Measurements from ENCODE around the gene BTBD6.

The BTBD6 gene

GRCh38 chr14:105279642-105280361 is 31.5 kb downstream of the BTBD6 start:
- H3K4me1 ChIP-seq (ENCODE audit: control insufficient read depth in 2 of 2, insufficient read depth in 2 of 2, low read length in 2 of 2), result peaks cover 0 to 3% of the 10 kb centered on the region in 2 donors
- no peak overlapping the region for H3K4me3 ChIP-seq (ENCODE audit: low read length in 2 of 2)
- no peaks in the 10 kb centered on the region for H3K9me3 ChIP-seq (ENCODE audit: control insufficient read depth in 2 of 2, low read length in 2 of 2)
- H3K27ac ChIP-seq (ENCODE audit: low read depth in 2 of 2, low read length in 2 of 2), result no peak overlapping the region
- H3K36me3 ChIP-seq (ENCODE audit: control insufficient read depth in 2 of 2, insufficient read depth in 2 of 2, low read length in 2 of 2), result no peaks in the 10 kb centered on the region
- no peak overlapping the region for H3K9ac ChIP-seq (ENCODE audit: low read depth in 1 of 2, low read length in 2 of 2)
- no peaks in the 10 kb centered on the region for H3K27me3 ChIP-seq (ENCODE audit: control insufficient read depth in 2 of 2, insufficient read depth in 2 of 2, low read length in 2 of 2)

GRCh38 chr14:105280525-105280924 is 32.2 kb downstream of the BTBD6 start:
- H3K27ac ChIP-seq (ENCODE audit: low read depth in 2 of 2, low read length in 2 of 2), result no peak overlapping the region
- H3K4me3 ChIP-seq (ENCODE audit: low read length in 2 of 2), result no peak overlapping the region
- no peaks in the 10 kb centered on the region for H3K27me3 ChIP-seq (ENCODE audit: control insufficient read depth in 2 of 2, insufficient read depth in 2 of 2, low read length in 2 of 2)
- H3K4me1 ChIP-seq (ENCODE audit: control insufficient read depth in 2 of 2, insufficient read depth in 2 of 2, low read length in 2 of 2), result peaks cover 0 to 3% of the 10 kb centered on the region in 2 donors
- no peak overlapping the region for H3K9ac ChIP-seq (ENCODE audit: low read depth in 1 of 2, low read length in 2 of 2)
- H3K9me3 ChIP-seq (ENCODE audit: control insufficient read depth in 2 of 2, low read length in 2 of 2), result no peaks in the 10 kb centered on the region
- H3K36me3 ChIP-seq (ENCODE audit: control insufficient read depth in 2 of 2, insufficient read depth in 2 of 2, low read length in 2 of 2), result peaks cover 0 to 5% of the 10 kb centered on the region in 2 donors

GRCh38 chr14:105281371-105282097 is 33.2 kb downstream of the BTBD6 start:
- H3K9me3 ChIP-seq (ENCODE audit: control insufficient read depth in 2 of 2, low read length in 2 of 2), result no peaks in the 10 kb centered on the region
- no peaks in the 10 kb centered on the region for H3K27me3 ChIP-seq (ENCODE audit: control insufficient read depth in 2 of 2, insufficient read depth in 2 of 2, low read length in 2 of 2)
- no peak overlapping the region for H3K27ac ChIP-seq (ENCODE audit: low read depth in 2 of 2, low read length in 2 of 2)
- H3K4me3 ChIP-seq (ENCODE audit: low read length in 2 of 2), result no peak overlapping the region
- peaks cover 0 to 5% of the 10 kb centered on the region in 2 donors for H3K36me3 ChIP-seq (ENCODE audit: control insufficient read depth in 2 of 2, insufficient read depth in 2 of 2, low read length in 2 of 2)
- H3K4me1 ChIP-seq (ENCODE audit: control insufficient read depth in 2 of 2, insufficient read depth in 2 of 2, low read length in 2 of 2), result peaks cover 0 to 3% of the 10 kb centered on the region in 2 donors
- H3K9ac ChIP-seq (ENCODE audit: low read depth in 1 of 2, low read length in 2 of 2), result no peak overlapping the region

GRCh38 chr14:105282098-105282725 is 33.9 kb downstream of the BTBD6 start:
- no peaks in the 10 kb centered on the region for H3K9me3 ChIP-seq (ENCODE audit: control insufficient read depth in 2 of 2, low read length in 2 of 2)
- no peak overlapping the region for H3K4me3 ChIP-seq (ENCODE audit: low read length in 2 of 2)
- peaks cover 0 to 5% of the 10 kb centered on the region in 2 donors for H3K36me3 ChIP-seq (ENCODE audit: control insufficient read depth in 2 of 2, insufficient read depth in 2 of 2, low read length in 2 of 2)
- peaks cover 0 to 3% of the 10 kb centered on the region in 2 donors for H3K4me1 ChIP-seq (ENCODE audit: control insufficient read depth in 2 of 2, insufficient read depth in 2 of 2, low read length in 2 of 2)
- H3K27ac ChIP-seq (ENCODE audit: low read depth in 2 of 2, low read length in 2 of 2), result no peak overlapping the region
- H3K9ac ChIP-seq (ENCODE audit: low read depth in 1 of 2, low read length in 2 of 2), result no peak overlapping the region
- no peaks in the 10 kb centered on the region for H3K27me3 ChIP-seq (ENCODE audit: control insufficient read depth in 2 of 2, insufficient read depth in 2 of 2, low read length in 2 of 2)

GRCh38 chr14:105283028-105283427 is 34.7 kb downstream of the BTBD6 start:
- Histone ChIP-seq H3K27ac (ENCODE audit: low read depth in 2 of 2, low read length in 2 of 2) (no peak overlapping the region), H3K27me3 (ENCODE audit: control insufficient read depth in 2 of 2, insufficient read depth in 2 of 2, low read length in 2 of 2) (no peaks in the 10 kb centered on the region), H3K4me3 (ENCODE audit: low read length in 2 of 2) (no peak overlapping the region), H3K9me3 (ENCODE audit: control insufficient read depth in 2 of 2, low read length in 2 of 2) (no peaks in the 10 kb centered on the region), H3K36me3 (ENCODE audit: control insufficient read depth in 2 of 2, insufficient read depth in 2 of 2, low read length in 2 of 2) (peaks cover 0 to 5% of the 10 kb centered on the region in 2 donors), H3K9ac (ENCODE audit: low read depth in 1 of 2, low read length in 2 of 2) (no peak overlapping the region), H3K4me1 (ENCODE audit: control insufficient read depth in 2 of 2, insufficient read depth in 2 of 2, low read length in 2 of 2) (peaks cover 0 to 3% of the 10 kb centered on the region in 2 donors)

GRCh38 chr14:105283899-105284298 is 35.6 kb downstream of the BTBD6 start:
- H3K27ac ChIP-seq (ENCODE audit: low read depth in 2 of 2, low read length in 2 of 2), result no peak overlapping the region
- H3K4me3 ChIP-seq (ENCODE audit: low read length in 2 of 2), result no peak overlapping the region
- no peaks in the 10 kb centered on the region for H3K27me3 ChIP-seq (ENCODE audit: control insufficient read depth in 2 of 2, insufficient read depth in 2 of 2, low read length in 2 of 2)
- H3K4me1 ChIP-seq (ENCODE audit: control insufficient read depth in 2 of 2, insufficient read depth in 2 of 2, low read length in 2 of 2), result peaks cover 0 to 3% of the 10 kb centered on the region in 2 donors
- H3K36me3 ChIP-seq (ENCODE audit: control insufficient read depth in 2 of 2, insufficient read depth in 2 of 2, low read length in 2 of 2), result peaks cover 0 to 5% of the 10 kb centered on the region in 2 donors
- no peaks in the 10 kb centered on the region for H3K9me3 ChIP-seq (ENCODE audit: control insufficient read depth in 2 of 2, low read length in 2 of 2)
- H3K9ac ChIP-seq (ENCODE audit: low read depth in 1 of 2, low read length in 2 of 2), result no peak overlapping the region

- no peak overlapping the region for H3K27ac ChIP-seq (ENCODE audit: low read depth in 2 of 2, low read length in 2 of 2)
- H3K4me1 ChIP-seq (ENCODE audit: control insufficient read depth in 2 of 2, insufficient read depth in 2 of 2, low read length in 2 of 2), result peaks cover 0 to 3% of the 10 kb centered on the region in 2 donors
- H3K9ac ChIP-seq (ENCODE audit: low read depth in 1 of 2, low read length in 2 of 2), result no peak overlapping the region
- no peak overlapping the region for H3K4me3 ChIP-seq (ENCODE audit: low read length in 2 of 2)
- peaks cover 0 to 5% of the 10 kb centered on the region in 2 donors for H3K36me3 ChIP-seq (ENCODE audit: control insufficient read depth in 2 of 2, insufficient read depth in 2 of 2, low read length in 2 of 2)
- H3K27me3 ChIP-seq (ENCODE audit: control insufficient read depth in 2 of 2, insufficient read depth in 2 of 2, low read length in 2 of 2), result no peaks in the 10 kb centered on the region
- H3K9me3 ChIP-seq (ENCODE audit: control insufficient read depth in 2 of 2, low read length in 2 of 2), result no peaks in the 10 kb centered on the region
These were observed 36.8 kb downstream of the BTBD6 start for GRCh38 chr14:105285174-105285573.

- Histone ChIP-seq H3K27me3 (ENCODE audit: control insufficient read depth in 2 of 2, insufficient read depth in 2 of 2, low read length in 2 of 2) (no peaks in the 10 kb centered on the region), H3K4me3 (ENCODE audit: low read length in 2 of 2) (no peak overlapping the region), H3K4me1 (ENCODE audit: control insufficient read depth in 2 of 2, insufficient read depth in 2 of 2, low read length in 2 of 2) (no peaks in the 10 kb centered on the region), H3K9ac (ENCODE audit: low read depth in 1 of 2, low read length in 2 of 2) (no peak overlapping the region), H3K36me3 (ENCODE audit: control insufficient read depth in 2 of 2, insufficient read depth in 2 of 2, low read length in 2 of 2) (peaks cover 0 to 5% of the 10 kb centered on the region in 2 donors), H3K9me3 (ENCODE audit: control insufficient read depth in 2 of 2, low read length in 2 of 2) (no peaks in the 10 kb centered on the region), H3K27ac (ENCODE audit: low read depth in 2 of 2, low read length in 2 of 2) (no peak overlapping the region)
These were observed 38.4 kb downstream of the BTBD6 start for GRCh38 chr14:105286759-105287144.

GRCh38 chr14:105287249-105288102 is 39.1 kb downstream of the BTBD6 start:
- Histone ChIP-seq H3K9me3 (ENCODE audit: control insufficient read depth in 2 of 2, low read length in 2 of 2) (no peaks in the 10 kb centered on the region), H3K9ac (ENCODE audit: low read depth in 1 of 2, low read length in 2 of 2) (no peak overlapping the region), H3K27ac (ENCODE audit: low read depth in 2 of 2, low read length in 2 of 2) (no peak overlapping the region), H3K36me3 (ENCODE audit: control insufficient read depth in 2 of 2, insufficient read depth in 2 of 2, low read length in 2 of 2) (peaks cover 0 to 5% of the 10 kb centered on the region in 2 donors), H3K4me1 (ENCODE audit: control insufficient read depth in 2 of 2, insufficient read depth in 2 of 2, low read length in 2 of 2) (no peaks in the 10 kb centered on the region), H3K4me3 (ENCODE audit: low read length in 2 of 2) (no peak overlapping the region), H3K27me3 (ENCODE audit: control insufficient read depth in 2 of 2, insufficient read depth in 2 of 2, low read length in 2 of 2) (no peaks in the 10 kb centered on the region)

All from mucosa of rectum (tissue), 2 donors.